HG02759 (cell line): ENCODE results near the gene SLC26A1.

ENCODE experiments used
- ATAC-seq: cut with Tn5 transposase; IDR thresholded peaks from one replicate; pipeline ENCODE4 v1.9.1; 2021; ENCODE audit warnings: mild to moderate bottlenecking, moderate library complexity; ENCODE audit not compliant: unreplicated experiment

SLC26A1 gene

GRCh38 chr4:1029529-1029928 lies 36.3 kb upstream of the SLC26A1 start:
- no peak for ATAC-seq

GRCh38 chr4:1028574-1029220 lies 35.5 kb upstream of the SLC26A1 start:
- ATAC-seq, result no peak

GRCh38 chr4:1027915-1028238 lies 34.7 kb upstream of the SLC26A1 start:
- ATAC-seq, result no peak

- no peak for ATAC-seq
Observed at GRCh38 chr4:1027219-1027914, 34.2 kb upstream of the SLC26A1 start.

GRCh38 chr4:1026115-1026514 lies 32.9 kb upstream of the SLC26A1 start:
- peak; percentile 64 for ATAC-seq

- no peak for ATAC-seq
Observed at GRCh38 chr4:1024882-1025545, 31.8 kb upstream of the SLC26A1 start.

- ATAC-seq, result no peak
Observed at GRCh38 chr4:1023895-1024740, 30.9 kb upstream of the SLC26A1 start.

GRCh38 chr4:1023075-1023640 lies 30.0 kb upstream of the SLC26A1 start:
- no peak for ATAC-seq

- no peak for ATAC-seq
Observed at GRCh38 chr4:1022739-1023066, 29.5 kb upstream of the SLC26A1 start.

GRCh38 chr4:1022051-1022738 lies 29.0 kb upstream of the SLC26A1 start:
- no peak for ATAC-seq

GRCh38 chr4:1021386-1022050 lies 28.3 kb upstream of the SLC26A1 start:
- peak; percentile 82 for ATAC-seq

GRCh38 chr4:1019729-1020470 lies 26.7 kb upstream of the SLC26A1 start:
- no peak for ATAC-seq

- no peak for ATAC-seq
Observed at GRCh38 chr4:1019320-1019719, 26.1 kb upstream of the SLC26A1 start.

- ATAC-seq, result no peak
Observed at GRCh38 chr4:1018147-1019020, 25.2 kb upstream of the SLC26A1 start.

- no peak for ATAC-seq
Observed at GRCh38 chr4:1017706-1018105, 24.5 kb upstream of the SLC26A1 start.

- no peak for ATAC-seq
Observed at GRCh38 chr4:1017211-1017610, 24.0 kb upstream of the SLC26A1 start.

GRCh38 chr4:1015746-1016145 lies 22.5 kb upstream of the SLC26A1 start:
- ATAC-seq, result no peak

- ATAC-seq, result no peak
Observed at GRCh38 chr4:1015179-1015578, 22.0 kb upstream of the SLC26A1 start.
